ENCODE data around the gene GNG14.
A peak's percentile ranks its signal among the peaks of the same experiment; 100 is the strongest.
"Not testable (repeated sequence)": the region's sequence is repeated elsewhere in the genome, so short reads cannot be mapped to it uniquely, and the experiment has no call there.

The GNG14 gene

GRCh38 chr19:12721656-12722565 is 34.1 kb downstream of the GNG14 start:
- no peaks in the 10 kb centered on the region for H3K27me3 ChIP-seq
- no peak for TF ChIP-seq CTCF (IDR thresholded peaks at IDR 0.05)
- peaks cover 0 to 47% (median 33%) of the 10 kb centered on the region in 4 donors for H3K4me1 ChIP-seq
- peaks cover 0 to 32% (median 10%) of the 10 kb centered on the region in 3 donors for H3K36me3 ChIP-seq
- peak overlapping the region; percentile 89 to 96 for H3K27ac ChIP-seq
- peak; percentile 68 to 88 for DNase-seq
- intact Hi-C loops (cut with DNase I; ENCODE audit: low total_unique reads): loop anchor here (5.0 kb wide), 1 partner anchor 795 kb away; the partner anchor contains the start of gene ZNF700
- no peaks in the 10 kb centered on the region for H3K9me3 ChIP-seq
- H3K4me3 ChIP-seq: peak overlapping the region; percentile 90 to 91

GRCh38 chr19:12722566-12723380 is 35.0 kb downstream of the GNG14 start:
- Histone ChIP-seq H3K27ac (peak overlapping the region; percentile 89 to 96), H3K27me3 (no peaks in the 10 kb centered on the region), H3K36me3 (peaks cover 0 to 28% (median 12%) of the 10 kb centered on the region in 3 donors), H3K4me3 (peak overlapping the region; percentile 90 to 91), H3K4me1 (peaks cover 0 to 47% (median 33%) of the 10 kb centered on the region in 4 donors), H3K9me3 (no peaks in the 10 kb centered on the region)
- peak; percentile 99 for DNase-seq
- intact Hi-C loops (cut with DNase I; ENCODE audit: low total_unique reads): loop anchor here (5.0 kb wide), 1 partner anchor 795 kb away; the partner anchor contains the start of gene ZNF700
- TF ChIP-seq CTCF (IDR thresholded peaks at IDR 0.05): no peak

DNA sequence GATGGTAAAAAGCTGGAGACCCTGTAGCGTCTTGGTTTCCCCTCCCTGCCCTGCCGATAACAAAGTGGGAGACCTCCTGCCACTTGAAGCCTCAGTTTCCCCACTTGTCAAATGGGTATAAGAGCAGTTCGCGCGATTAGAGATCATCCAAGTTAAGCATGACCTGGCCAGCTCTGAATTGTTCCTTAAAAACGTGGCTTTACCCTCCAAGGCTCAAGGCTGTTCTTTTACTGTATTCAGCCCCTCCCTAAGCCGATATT is 35.5 kb downstream of the GNG14 start:
- Histone ChIP-seq H3K27me3 (no peaks in the 10 kb centered on the region), H3K4me1 (peaks cover 0 to 47% (median 33%) of the 10 kb centered on the region in 4 donors), H3K9me3 (no peaks in the 10 kb centered on the region), H3K27ac (peak overlapping the region; percentile 89 to 96), H3K4me3 (peak overlapping the region; percentile 90 to 91), H3K36me3 (peaks cover 0 to 28% (median 13%) of the 10 kb centered on the region in 3 donors)
- intact Hi-C loops (cut with DNase I; ENCODE audit: low total_unique reads): loop anchor here (5.0 kb wide), 1 partner anchor 796 kb away; the partner anchor contains the start of gene ZNF700
- no peak for DNase-seq
- no peak for TF ChIP-seq CTCF (IDR thresholded peaks at IDR 0.05)

- Histone ChIP-seq H3K27ac (peak within 1 kb of the TSS; percentile 89 to 96), H3K4me1 (peaks cover 0 to 43% (median 31%) of the 10 kb centered on the region in 4 donors), H3K36me3 (peaks cover 4 to 28% (median 12%) of the 10 kb centered on the region in 3 donors), H3K4me3 (peak within 1 kb of the TSS; percentile 90 to 91), H3K9me3 (no peaks in the 10 kb centered on the region), H3K27me3 (no peaks in the 10 kb centered on the region)
- no peak for TF ChIP-seq CTCF (IDR thresholded peaks at IDR 0.05)
- intact Hi-C loops (cut with DNase I; ENCODE audit: low total_unique reads): loop anchor here (5.0 kb wide), 1 partner anchor 797 kb away; the partner anchor contains the start of gene ZNF700
- peak in 1 of 2 donors; percentile 46 for DNase-seq
Measured at GRCh38 chr19:12723641-12724426, 36.0 kb downstream of the GNG14 start, which contains the start of gene TNPO2. Gene TNPO2 (minus strand): TSS chr19:12723932. CDS start chr19:12720977, 2,955 bp downstream.

DNA sequence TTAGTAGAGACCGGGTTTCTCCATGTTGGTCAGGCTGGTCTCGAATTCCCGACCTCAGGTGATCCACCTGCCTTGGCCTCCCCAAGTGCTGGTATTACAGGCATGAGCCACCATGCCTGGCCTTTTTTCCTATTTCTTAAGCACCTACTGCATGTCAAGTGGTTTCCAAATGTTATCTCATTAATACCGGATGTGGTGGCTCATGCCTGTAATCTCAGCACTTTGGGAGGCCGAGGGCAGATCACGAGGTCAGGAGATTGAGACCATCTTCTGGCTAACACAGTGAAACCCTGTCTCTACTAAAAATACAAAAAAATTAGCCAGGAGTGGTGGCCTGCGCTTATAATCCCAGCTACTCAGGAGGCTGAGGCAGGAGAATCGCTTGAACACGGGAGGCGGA is 37.8 kb downstream of the GNG14 start:
- DNase-seq; H3K9me3 ChIP-seq; H3K27ac ChIP-seq; intact Hi-C loops (cut with DNase I; ENCODE audit: low total_unique reads); H3K4me3 ChIP-seq; H3K27me3 ChIP-seq: not testable (repeated sequence)
- peaks cover 16 to 42% (median 27%) of the 10 kb centered on the region in 3 donors for H3K36me3 ChIP-seq
- peaks cover 0 to 25% (median 21%) of the 10 kb centered on the region in 4 donors for H3K4me1 ChIP-seq
